Measurements from ENCODE around the gene POLE4.
A peak's percentile ranks its signal among the peaks of the same experiment; 100 is the strongest.

Gene POLE4

GRCh38 chr2:74941284-74941683 is 17.2 kb upstream of the POLE4 start:
- no peak for DNase-seq

GRCh38 chr2:74942263-74942662 is 16.2 kb upstream of the POLE4 start:
- DNase-seq, result no peak

GRCh38 chr2:74944987-74945787 is 13.3 kb upstream of the POLE4 start:
- DNase-seq, result no peak

DNA sequence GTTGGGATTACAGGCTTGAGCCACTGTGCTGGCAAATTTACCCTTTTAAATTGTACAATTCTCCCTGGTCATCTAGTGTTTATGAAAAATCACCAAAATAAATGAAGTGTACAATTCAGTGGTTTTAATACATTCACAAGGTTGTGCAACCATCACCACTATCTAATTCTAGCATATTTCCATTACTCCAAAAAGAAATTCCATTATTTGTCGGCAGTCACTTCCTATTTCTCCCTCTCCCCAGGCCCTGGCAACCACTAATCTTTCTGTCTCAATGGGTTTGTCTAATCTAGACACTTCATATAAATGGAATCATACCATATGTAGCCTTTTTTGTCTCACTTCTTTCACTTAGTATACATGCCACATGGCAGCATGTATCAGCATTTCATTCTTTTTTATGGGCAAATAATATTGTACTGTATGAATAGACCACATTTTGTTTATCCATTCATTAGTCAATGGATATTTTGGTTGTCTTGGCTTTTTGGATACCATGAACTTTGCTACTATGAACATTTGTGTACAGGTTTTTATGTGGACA is 12.6 kb upstream of the POLE4 start:
- no peak for DNase-seq

GRCh38 chr2:74947703-74948102 is 10.7 kb upstream of the POLE4 start:
- peak; percentile 6 for DNase-seq

GRCh38 chr2:74948779-74949178 is 9.7 kb upstream of the POLE4 start:
- no peak for DNase-seq

GRCh38 chr2:74951211-74951754 is 7.2 kb upstream of the POLE4 start:
- no peak for DNase-seq

- DNase-seq, result no peak
These were observed 5.9 kb upstream of the POLE4 start for GRCh38 chr2:74952575-74952974.

DNA sequence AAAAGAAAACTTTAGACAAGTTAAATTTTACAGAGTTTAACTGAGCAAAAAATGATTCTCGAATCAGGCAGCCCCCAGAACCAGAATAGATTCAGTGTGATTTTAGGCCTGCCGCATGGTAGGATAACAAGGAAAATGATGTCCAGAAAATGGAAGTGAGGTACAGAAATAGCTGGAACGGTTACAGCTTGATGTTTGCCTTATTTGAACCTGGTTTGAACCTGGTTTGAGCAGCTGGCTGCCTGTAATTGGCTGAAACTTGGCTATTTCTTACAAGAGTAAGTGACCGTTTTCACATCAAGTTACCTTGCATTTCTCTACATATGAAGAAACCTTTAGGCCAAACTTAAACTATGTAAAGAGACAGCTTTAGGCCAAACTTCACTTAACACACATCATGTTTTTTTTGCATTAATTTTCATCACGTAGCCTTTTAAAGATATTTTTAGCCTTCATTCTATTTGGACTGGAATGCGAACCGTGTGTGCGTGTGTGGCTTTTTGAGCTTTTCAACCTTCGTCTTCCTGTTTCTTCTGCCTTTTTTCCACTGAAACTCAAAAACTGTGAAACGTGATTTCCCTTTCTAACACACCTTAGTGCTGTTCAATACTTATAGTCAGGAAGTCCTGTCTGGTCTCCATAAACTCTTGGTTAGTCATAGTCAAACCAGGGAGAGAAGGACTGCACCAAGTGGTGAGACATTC is 4.5 kb upstream of the POLE4 start:
- no peak for DNase-seq

DNA sequence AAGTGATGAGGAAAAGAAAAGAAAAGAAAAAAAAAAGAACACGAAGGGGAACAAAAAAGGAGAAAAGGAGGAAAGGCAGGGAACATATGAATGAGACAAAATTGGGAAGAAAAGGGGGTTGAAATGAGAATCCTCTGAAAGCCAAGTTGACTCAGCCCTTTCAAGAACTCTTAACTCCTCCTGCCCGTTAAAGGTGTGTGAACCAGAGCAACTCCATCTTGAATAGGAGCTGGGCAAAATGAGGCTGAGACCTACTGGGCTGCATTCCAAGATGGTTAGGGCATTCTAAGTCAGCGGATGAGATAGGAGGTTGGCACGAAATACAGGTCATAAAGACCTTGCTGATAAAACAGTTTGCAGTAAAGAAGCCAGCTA is 4.0 kb upstream of the POLE4 start:
- no peak for DNase-seq

- DNase-seq, result no peak
These were observed 563 bp upstream of the POLE4 start for GRCh38 chr2:74957886-74958273.

- DNase-seq, result no peak
These were observed 786 bp downstream of the POLE4 start for GRCh38 chr2:74959106-74959751.

DNA sequence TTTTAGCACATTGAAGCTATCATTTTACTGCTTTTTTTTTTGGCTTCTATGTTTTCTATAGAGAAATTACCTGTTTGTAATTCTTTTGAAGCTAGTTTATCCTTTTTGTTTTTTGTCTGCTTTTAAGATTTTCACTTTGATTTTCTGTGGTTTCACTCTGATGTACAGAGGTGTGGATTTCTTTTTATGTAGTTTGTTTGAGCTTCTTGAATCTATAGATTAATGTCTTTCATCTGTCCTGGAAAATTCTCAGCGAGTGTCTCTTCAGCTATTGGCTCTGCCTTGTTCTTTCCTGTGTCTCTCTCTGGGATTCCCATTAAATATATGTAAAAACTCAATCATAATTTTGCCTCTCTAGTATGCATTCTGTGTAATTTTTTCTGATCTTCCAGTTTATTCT is 8.4 kb downstream of the POLE4 start:
- no peak for DNase-seq

DNA sequence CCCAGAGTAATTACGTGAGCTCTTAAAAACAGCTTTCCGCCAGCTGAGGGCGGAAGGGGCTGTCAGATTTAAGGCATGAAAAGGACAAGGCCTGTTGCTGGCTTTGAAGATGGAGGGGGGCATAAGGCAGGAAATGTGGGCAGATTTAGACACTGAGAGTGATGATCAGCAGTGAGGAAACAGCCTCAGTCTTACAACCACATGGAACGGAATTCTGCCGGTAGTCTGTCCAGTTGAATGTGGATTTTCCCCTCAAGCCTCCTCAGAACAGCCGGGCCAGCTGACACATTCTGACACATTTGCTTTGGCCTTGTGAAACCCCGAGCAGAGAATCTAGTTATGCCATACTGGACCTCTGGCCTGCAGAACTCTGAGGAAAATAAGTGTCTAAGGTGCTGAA is 16.6 kb downstream of the POLE4 start:
- no peak for DNase-seq

DNA sequence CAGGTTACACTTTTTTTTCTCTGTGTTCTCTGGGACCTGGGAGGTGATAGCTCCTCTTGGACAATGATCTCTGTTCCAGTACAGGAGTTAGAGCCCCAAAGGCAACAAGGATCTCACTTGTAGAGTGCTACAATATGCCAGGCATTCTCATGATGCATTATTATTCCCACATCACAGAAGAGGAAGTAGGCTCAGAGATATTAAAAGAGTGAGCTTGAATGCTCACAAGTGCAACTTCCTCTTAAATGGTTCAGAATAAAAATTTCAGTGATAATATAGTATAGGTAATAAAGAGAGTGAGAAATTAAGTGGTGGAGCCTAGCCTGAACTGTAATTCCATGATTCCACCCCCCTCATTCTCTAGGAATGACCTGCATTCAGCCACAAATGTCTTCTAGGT is 21.4 kb downstream of the POLE4 start:
- no peak for DNase-seq

DNA sequence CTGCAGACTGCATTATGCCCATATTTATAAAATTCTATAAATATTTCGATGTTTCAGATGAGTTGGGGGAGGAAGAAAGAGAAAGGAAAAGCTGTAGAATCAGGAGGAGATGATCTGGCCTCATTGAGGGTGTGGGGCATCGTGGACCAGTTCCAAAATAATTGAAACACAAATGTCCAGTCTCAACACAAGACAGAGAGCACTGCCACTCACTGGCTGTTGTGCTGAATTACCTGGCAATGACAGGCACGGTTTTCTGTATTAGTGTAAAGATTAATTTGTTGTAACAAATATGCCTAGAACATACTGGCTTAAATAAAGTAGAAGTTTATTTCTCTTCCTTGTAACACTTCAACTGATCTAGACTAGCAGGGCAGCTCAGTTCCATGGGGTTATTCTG is 24.1 kb downstream of the POLE4 start:
- DNase-seq, result no peak

DNA sequence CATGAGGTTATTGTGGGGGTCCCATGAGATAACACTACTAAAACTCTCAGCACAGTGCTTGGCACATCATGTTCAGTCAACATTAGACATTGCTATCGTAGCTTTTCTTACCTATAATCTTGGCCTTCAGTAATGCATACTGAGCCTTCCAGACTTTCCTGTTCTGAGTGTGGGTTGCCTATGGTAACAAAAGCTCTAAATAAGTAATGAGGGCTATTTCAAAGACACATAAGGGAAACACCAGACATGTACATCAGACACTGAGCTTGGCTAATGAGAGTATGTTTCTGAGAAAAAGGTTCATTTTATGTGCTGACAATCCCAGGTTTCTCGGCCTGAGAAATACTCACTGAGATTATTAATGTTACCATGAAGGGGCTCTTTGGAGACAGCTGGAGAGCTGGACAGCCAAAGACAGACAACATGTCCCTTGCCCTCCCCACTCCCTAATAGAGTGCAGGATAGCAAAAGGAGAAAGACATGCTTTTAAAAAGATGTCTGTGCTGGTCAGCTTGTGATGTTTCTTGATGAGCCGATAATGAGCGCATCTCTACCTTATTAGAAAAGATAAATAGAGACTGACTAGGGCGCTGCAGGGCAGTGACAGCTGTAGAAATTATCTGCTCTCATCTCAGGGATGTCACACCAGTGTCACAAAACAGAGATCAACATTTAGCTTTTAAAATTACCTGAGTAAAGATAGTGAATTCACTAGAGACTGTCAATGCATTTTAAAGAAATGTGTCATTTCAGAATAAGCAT is 25.4 kb downstream of the POLE4 start:
- no peak for DNase-seq

DNA sequence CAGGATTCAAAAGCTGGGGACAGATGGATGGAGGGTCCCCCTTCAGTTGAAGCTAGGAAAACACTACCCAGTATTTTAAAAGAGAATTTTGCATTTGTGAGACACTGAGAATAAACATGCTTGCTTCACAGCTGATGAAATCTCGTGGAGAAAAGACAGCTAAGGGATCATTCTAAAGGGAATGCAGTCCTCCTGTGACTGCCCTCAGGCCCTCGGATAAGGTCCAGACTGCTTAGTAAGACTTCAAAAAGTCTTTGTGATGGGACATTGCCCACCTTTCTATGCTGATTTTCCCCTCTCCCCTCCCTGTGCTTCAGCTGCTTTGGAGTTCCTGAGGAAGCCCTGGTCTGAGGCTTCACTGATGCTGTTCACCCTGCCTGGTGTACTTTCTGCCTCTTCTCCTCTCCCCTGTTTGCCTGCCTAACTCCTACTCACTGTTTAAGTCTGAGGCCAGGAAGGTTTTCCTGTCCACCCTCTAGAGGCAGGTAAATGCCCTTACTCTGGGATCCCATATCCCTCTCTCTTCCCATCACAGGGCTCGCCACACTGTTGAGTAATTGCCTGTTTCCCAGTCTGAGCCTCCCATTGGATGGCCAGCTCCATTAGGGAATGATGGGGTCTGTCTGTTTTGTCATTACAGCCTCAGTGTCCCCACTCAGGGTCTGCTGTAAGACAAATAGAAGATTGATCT is 26.6 kb downstream of the POLE4 start:
- no peak for DNase-seq

DNA sequence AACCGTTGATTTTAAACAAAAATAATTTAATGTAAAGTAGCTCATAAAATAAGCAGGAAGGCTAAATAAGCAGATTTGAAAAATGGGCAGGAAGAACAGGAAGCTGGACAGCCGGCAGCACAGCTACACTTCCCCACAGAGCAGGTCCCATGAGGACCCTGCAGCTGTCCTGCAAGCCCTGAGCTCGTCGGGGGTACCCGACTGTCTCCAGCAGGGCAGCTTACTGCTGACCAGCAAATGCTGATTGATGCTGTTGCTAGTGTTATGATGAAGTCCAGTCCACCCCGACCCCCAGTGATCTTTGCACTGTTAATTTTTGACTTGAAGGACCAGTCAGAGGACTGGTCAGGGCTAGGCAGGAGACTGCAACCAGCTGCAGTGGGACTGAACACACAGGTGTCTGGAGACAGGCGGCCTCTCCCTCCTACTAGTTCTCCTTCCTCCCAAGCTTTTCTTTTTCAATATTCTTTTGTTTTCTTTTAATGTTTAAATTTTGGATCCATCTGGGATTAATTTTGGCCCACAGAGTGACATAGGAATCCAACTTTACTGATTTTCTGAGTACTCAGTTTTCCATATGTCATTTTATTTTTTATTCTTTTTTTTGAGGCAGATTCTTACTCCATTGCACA is 27.7 kb downstream of the POLE4 start:
- DNase-seq, result no peak

DNA sequence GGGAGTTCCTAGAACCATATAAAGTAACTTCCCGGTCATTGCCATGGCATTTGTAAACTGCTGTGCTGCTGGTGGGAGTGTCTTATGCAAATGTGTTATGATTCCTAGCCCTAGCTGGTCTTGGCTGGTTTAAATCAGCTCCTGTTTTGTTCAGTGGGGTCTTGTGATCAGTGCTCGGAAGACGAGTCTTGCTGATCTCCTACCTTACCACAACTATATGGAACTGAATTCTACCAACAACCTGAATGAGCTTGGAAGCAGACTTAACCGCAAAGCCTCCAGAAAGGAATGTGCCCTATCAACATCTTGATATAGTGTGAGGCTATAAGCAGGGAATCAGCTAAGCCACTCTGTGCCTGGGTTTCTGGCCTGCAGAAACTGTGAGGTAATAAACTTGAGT is 33.5 kb downstream of the POLE4 start:
- DNase-seq, result no peak

DNA sequence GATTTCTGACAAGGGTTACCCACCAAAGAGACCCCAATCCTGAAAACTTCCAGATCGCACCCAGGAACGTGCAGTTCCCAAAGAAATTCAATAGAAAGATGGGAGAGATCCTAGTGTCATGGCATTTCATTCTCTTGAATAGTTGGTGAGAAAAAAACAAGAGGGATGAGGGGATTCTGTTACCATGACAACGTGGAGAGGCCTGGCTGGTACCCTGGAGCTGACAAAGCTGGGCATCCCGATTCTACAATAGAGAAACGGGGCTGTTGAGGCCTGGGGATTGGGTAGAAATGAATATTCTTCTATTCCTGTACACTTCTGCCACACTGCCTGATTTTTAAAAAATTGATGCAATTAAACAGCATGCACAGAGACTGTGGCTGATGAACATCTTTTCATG is 41.0 kb downstream of the POLE4 start:
- DNase-seq, result no peak

GRCh38 chr2:75002007-75002406 is 43.6 kb downstream of the POLE4 start:
- DNase-seq, result no peak

Data from NCI-H2029 (cell line).